Small intestine (tissue), 7 donors: Measurements from ENCODE around the gene PALLD. TPM values are rescaled to one million over a fixed set of nuclear protein-coding genes. Genes with fewer than 3 reads are reported as not detected.

ENCODE experiments used
- DNase-seq, 2 donors: peaks; one replicate each; pipeline versions ENCODE4 v3.0.0 to v3.0.0-alpha.2; 2013
- FAIRE-seq: peaks from 2 replicates; lab custom pipeline; 2012; peaks lifted over from hg19 to GRCh38; lab: Jason Lieb, UNC
- H3K27ac ChIP-seq, 3 donors: one replicate each; pipeline ENCODE4 v1.5.1; 2013; ENCODE audit warnings: low read length in 2 of 3, mild to moderate bottlenecking in 2 of 3, control low read depth in 1 of 3, inconsistent platforms in 1 of 3, low read depth in 1 of 3, moderate library complexity in 1 of 3
- H3K27me3 ChIP-seq, 3 donors: one replicate each; pipeline ENCODE4 v1.6.1; 2013; ENCODE audit warnings: low read length in 3 of 3, inconsistent platforms in 1 of 3; ENCODE audit not compliant: control insufficient read depth in 3 of 3, insufficient read depth in 3 of 3
- H3K36me3 ChIP-seq, 3 donors: one replicate each; pipeline ENCODE4 v1.6.1; 2013; ENCODE audit warnings: low read length in 3 of 3, inconsistent platforms in 1 of 3, low read depth in 1 of 3, mild to moderate bottlenecking in 1 of 3, moderate library complexity in 1 of 3; ENCODE audit not compliant: control insufficient read depth in 3 of 3, insufficient read depth in 2 of 3
- H3K4me1 ChIP-seq, 3 donors: one replicate each; pipeline ENCODE4 v1.6.1; 2013; ENCODE audit warnings: low read length in 2 of 3, inconsistent platforms in 1 of 3, low read depth in 1 of 3, mild to moderate bottlenecking in 1 of 3, moderate library complexity in 1 of 3; ENCODE audit not compliant: control insufficient read depth in 3 of 3, insufficient read depth in 2 of 3
- H3K4me3 ChIP-seq, 3 donors: one replicate each; pipeline ENCODE4 v1.5.1; 2013; ENCODE audit warnings: low read length in 3 of 3, control low read depth in 1 of 3, inconsistent platforms in 1 of 3, low read depth in 1 of 3, mild to moderate bottlenecking in 1 of 3, moderate library complexity in 1 of 3
- H3K9me3 ChIP-seq, 2 donors: one replicate each; pipeline ENCODE4 v1.6.1; 2013; ENCODE audit warnings: low read depth in 1 of 2, low read length in 1 of 2; ENCODE audit not compliant: control insufficient read depth in 2 of 2, insufficient read depth in 1 of 2
- WGBS, 3 donors: extraction: QIAGEN DNeasy Blood & Tissue Kit; methylation state at CpG; one replicate each; pipeline ENCODE4 v1.1.7; 2013; 5-methylcytosine and 5-hydroxymethylcytosine counted together
- polyA plus RNA-seq, 4 donors: library from polyadenylated mRNA; stranded (reverse) in 3 of 4; unstranded in 1 of 4; fragments of 200-250 nt in 3 of 4; fragments of 120-200 nt in 1 of 4; gene quantifications; one replicate each; pipeline versions ENCODE4 v1.2.1 to v1.2.3, GENCODE V29; 2013
- donor health status: healthy with polysubstance abuse.
- donor health status: control.
- donor health status: control.
- donor health status: Bipolar disorder and iron deficiency.
- donor health status: healthy.

PALLD gene
- polyA plus RNA-seq, 4 donors = 31.3 to 58.9 (median 38.0) TPM

DNA sequence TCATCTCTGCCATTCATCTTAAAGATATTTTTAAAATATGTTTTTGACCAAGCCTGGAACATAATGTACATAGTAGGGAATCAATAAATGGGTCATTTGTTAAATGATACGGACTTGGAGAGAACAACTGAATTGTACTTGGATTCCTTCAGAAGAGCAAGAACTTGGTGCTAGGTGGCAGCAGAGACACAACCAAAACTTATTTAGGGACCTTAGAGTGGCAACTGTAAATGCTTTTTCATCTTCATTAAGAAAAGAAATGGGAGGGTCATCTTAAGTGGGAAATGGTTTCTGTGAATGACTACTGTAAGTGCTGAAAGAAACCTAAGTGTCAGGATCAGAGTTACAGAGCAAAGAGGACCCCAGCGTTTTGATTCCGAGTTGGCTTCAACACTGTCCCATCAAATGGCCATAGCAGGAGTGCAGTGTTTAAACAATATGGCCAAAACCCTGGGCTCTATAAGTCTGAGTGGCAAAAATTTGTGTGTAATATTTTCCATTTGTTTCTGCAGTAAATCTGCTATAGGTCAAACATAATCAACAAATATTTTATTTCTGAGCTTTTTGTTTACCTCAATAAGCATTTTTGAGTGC, 213.6 kb downstream of the PALLD start:
- no peak for FAIRE-seq
- Histone ChIP-seq H3K4me3 (no peak overlapping the region), H3K36me3 (peaks cover 0 to 6% (median 0%) of the 10 kb centered on the region in 3 donors), H3K27ac (no peak overlapping the region), H3K4me1 (peaks cover 0 to 13% (median 0%) of the 10 kb centered on the region in 3 donors), H3K9me3 (no peaks in the 10 kb centered on the region), H3K27me3 (no peaks in the 10 kb centered on the region)
- DNase-seq = peak; percentile 54 to 59
- WGBS, 3 donors = 61 to 77% (median 61%) methylated on average over 3 of the region's 3 CpGs

DNA sequence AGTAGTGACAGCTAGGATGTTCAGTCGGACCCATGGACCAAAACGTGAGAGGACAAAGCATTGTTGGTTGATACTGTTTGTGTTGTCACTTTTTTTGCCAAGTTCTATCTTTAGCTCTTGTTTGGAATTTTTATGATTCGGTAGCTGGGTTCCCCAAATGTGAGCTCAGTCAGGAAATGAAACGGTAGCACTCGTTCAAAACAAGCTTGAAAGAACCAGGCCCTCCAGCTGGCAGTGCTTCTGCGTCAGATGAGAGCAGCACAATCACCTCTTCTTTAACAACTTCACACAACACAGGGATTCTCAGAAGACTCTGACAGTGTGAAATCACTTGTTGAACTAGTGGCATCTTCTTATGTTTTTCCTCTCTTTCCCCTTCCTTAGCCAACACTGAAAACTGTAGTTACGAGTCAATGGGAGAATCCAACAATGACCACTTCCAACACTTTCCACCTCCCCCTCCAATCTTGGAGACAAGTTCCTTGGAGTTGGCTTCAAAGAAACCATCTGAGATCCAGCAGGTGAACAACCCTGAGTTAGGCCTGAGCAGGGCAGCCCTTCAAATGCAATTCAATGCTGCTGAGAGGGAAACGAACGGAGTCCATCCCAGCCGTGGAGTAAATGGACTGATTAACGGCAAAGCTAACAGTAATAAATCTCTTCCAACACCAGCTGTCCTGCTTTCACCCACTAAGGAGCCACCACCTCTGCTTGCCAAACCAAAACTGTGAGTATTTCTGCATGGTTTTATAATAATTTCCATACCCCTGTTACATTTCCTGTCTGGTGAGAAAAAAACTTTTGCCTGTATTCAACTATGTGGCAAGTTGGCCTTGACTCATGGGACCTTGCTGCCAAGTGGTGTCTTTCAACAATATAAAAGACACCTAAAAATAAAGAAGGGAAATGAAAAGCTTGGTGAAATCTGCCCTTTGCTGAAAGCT, 214.6 kb downstream of the PALLD start:
- DNase-seq (no peak), FAIRE-seq (no peak)
- WGBS, 3 donors = 62 to 81% (median 77%) methylated on average over 11 of the region's 11 CpGs
- Histone ChIP-seq H3K27ac (peak overlapping the region in 1 of 3 donors; percentile 57), H3K4me3 (no peak overlapping the region), H3K4me1 (peaks cover 0 to 13% (median 0%) of the 10 kb centered on the region in 3 donors), H3K36me3 (peaks cover 0 to 6% (median 0%) of the 10 kb centered on the region in 3 donors), H3K27me3 (no peaks in the 10 kb centered on the region), H3K9me3 (no peaks in the 10 kb centered on the region)

DNA sequence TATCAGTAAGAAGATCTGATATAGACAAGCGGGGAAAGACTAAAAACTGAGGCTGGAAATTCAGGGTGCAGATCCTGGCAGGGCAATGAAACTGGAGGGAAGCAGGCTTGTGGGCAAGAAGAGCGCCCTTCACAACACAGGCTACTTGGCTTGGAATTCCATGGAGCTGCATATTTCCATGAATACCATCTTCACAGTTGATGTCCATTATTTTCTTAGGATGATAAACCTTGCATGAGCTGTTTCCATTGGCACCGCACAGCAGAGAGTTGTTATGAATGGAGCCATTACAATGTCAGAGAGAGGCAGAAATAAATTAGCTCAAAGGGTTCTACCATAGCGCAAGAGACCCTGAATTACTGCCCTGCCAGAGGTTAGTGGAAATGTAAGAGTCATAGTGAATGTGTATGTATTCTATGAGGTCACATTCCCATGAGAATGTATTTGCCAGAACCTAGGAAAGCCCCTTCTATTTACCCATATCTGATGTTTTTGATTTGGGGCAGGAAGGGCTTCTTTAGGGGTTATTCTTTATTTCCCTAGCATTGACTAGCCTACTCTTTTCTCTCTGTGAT, 215.6 kb downstream of the PALLD start:
- H3K27me3 ChIP-seq = no peaks in the 10 kb centered on the region
- peaks cover 0 to 13% (median 0%) of the 10 kb centered on the region in 3 donors for H3K4me1 ChIP-seq
- H3K9me3 ChIP-seq = no peaks in the 10 kb centered on the region
- 93 to 98% (median 95%) methylated on average over 4 of the region's 4 CpGs for WGBS, 3 donors
- H3K36me3 ChIP-seq = peaks cover 0 to 6% (median 0%) of the 10 kb centered on the region in 3 donors
- FAIRE-seq (no peak), DNase-seq (no peak)
- H3K4me3 ChIP-seq = no peak overlapping the region
- no peak overlapping the region for H3K27ac ChIP-seq

DNA sequence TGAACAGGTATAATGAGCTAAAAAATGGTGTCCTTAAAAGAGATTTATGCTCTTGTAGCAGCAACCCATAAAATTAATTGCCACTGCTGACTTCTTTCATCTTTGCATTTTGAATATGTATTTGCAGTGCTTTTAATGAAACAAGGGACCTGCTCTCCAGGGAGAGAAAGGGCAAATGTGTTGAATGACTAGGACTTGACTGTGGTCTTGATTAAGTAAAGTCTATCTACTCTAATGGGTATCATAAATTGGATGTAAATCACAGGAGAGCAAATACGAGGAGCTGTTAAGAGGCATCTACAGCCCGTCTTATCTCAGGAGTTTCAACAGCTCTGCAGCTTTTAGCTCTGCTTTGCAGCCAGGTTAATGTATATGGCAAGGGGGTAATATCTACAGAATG, 216.4 kb downstream of the PALLD start:
- FAIRE-seq = no peak
- H3K9me3 ChIP-seq = no peaks in the 10 kb centered on the region
- peak; percentile 58 to 68 for DNase-seq
- H3K36me3 ChIP-seq = peaks cover 0 to 6% (median 0%) of the 10 kb centered on the region in 3 donors
- H3K4me3 ChIP-seq = no peak overlapping the region
- H3K27me3 ChIP-seq = no peaks in the 10 kb centered on the region
- H3K27ac ChIP-seq = no peak overlapping the region
- WGBS, 3 donors = 26 to 63% (median 42%) methylated on average over 2 of the region's 2 CpGs
- peaks cover 0 to 13% (median 0%) of the 10 kb centered on the region in 3 donors for H3K4me1 ChIP-seq

DNA sequence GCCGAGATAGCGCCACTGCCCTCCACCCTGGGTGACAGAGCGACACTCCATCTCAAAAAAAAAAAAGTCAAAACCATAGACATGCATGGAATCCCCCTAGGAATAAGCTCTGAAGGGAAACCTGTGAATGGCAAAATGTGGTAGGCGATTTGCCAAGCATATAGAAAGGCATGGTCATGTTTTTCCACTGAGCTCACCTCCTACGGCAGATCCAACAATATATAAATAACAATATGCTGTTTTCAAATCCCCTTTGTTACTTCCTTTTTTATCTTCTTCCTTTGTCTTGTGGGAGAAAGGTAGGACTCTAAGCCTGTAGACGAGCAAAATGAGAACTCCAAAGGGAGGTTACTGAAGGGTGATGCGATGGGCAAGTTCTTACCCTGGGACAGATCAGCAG, 219.0 kb downstream of the PALLD start:
- Histone ChIP-seq H3K27ac (no peak overlapping the region), H3K36me3 (peaks cover 0 to 6% (median 0%) of the 10 kb centered on the region in 3 donors), H3K27me3 (no peaks in the 10 kb centered on the region), H3K9me3 (no peaks in the 10 kb centered on the region), H3K4me3 (no peak overlapping the region), H3K4me1 (peaks cover 0 to 13% (median 0%) of the 10 kb centered on the region in 3 donors)
- DNase-seq (no peak), FAIRE-seq (no peak)
- 88 to 94% (median 93%) methylated on average over 7 of the region's 7 CpGs for WGBS, 3 donors

DNA sequence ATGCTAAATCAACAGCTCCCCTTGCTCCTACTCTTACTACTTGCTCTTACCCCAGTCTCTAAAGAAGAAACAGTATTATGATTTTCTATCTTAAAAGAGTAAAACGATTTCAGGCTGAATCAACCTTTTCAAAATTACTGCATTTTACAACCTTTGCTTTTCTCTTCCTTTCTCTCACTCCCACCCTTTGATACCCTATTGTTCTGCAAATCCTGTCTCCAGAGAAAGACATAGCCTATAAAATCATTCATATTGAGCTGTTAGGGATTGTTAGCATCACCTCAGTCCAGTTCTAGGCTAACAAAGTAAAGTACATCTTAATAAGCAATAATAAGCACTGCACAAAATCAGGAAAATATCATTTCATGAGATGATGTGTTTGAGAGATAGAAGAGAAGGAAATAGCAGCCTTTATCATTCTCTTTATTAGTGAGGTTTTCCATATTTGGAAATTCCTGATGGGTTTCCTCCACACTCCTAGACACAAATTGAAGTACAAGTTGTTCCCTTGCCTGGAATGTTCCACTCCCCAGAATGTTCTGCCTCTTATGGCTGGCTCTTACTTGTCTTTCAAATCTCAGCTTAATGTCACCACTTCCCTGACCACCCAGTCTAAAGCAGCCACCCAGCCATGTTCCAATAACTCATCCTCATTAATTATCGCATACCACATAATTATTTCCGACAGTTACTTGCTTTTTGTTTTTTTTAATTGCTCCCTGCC, 219.7 kb downstream of the PALLD start:
- Histone ChIP-seq H3K9me3 (no peaks in the 10 kb centered on the region), H3K27ac (peak overlapping the region in 1 of 3 donors; percentile 1), H3K4me3 (no peak overlapping the region), H3K36me3 (peaks cover 0 to 6% (median 0%) of the 10 kb centered on the region in 3 donors), H3K27me3 (no peaks in the 10 kb centered on the region), H3K4me1 (peaks cover 0 to 7% (median 0%) of the 10 kb centered on the region in 3 donors)
- no peak for FAIRE-seq
- DNase-seq = no peak
- 80 to 84% (median 81%) methylated on average over 3 of the region's 3 CpGs for WGBS, 3 donors

DNA sequence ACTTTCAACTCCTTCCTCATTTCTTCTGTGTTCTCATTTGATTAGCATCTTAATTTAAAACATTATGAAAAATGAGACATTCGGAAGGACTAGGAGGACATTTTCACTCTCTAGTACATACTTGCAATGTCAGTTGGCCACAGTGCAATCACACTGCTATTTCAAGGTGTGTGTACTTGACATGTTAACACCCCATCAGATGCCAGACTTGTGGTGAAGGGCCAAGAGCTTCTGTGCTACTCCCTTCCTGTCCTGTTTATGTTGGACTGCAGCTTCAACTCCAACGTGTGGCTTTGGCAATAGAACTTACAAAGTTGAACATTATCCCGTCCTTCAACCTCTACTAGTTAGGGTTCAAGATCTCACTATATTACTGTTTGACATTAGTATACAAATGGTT, 221.0 kb downstream of the PALLD start:
- H3K4me3 ChIP-seq = no peak overlapping the region
- 44 to 69% (median 61%) methylated on average over 3 of the region's 3 CpGs for WGBS, 3 donors
- FAIRE-seq = no peak
- peaks cover 0 to 3% (median 0%) of the 10 kb centered on the region in 3 donors for H3K36me3 ChIP-seq
- H3K4me1 ChIP-seq = no peaks in the 10 kb centered on the region
- no peaks in the 10 kb centered on the region for H3K9me3 ChIP-seq
- no peak overlapping the region for H3K27ac ChIP-seq
- H3K27me3 ChIP-seq = no peaks in the 10 kb centered on the region
- no peak for DNase-seq

DNA sequence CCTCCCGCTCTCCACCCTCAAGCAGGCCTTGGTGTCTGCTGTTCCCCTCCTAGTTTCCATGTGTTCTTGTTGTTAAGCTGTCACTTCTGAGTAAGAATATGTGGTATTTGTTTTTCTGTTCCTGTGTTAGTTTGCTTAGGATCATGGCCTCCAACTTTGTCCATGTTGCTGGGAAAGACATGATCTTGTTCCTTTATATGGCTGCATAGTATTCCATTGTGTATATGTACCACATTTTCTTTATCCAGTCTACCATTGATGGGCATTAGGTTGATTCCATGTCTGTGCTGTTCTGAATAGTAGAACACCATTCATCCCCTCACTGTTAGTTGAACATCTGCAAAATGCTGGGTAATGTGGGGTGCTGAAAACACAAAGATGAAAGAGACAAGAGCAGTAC, 222.9 kb downstream of the PALLD start:
- WGBS, 3 donors = 93 to 100% (median 100%) methylated on average over 1 of the region's 1 CpG
- Histone ChIP-seq H3K27me3 (no peaks in the 10 kb centered on the region), H3K4me1 (no peaks in the 10 kb centered on the region), H3K27ac (no peak overlapping the region), H3K4me3 (no peak overlapping the region), H3K36me3 (peaks cover 0 to 3% (median 0%) of the 10 kb centered on the region in 3 donors), H3K9me3 (no peaks in the 10 kb centered on the region)
- FAIRE-seq (no peak), DNase-seq (no peak)
